ENCODE results near the gene CATSPER3. TPM values are rescaled to one million over a fixed set of nuclear protein-coding genes. Genes with fewer than 3 reads are reported as not detected.

CATSPER3 gene
- total RNA-seq, 1 experiment from 2014 or later: 0.50 TPM

- no peak overlapping the region for H3K9ac ChIP-seq (ENCODE audit: extremely low read depth, insufficient read length, low read length)
- H3K4me1 ChIP-seq (ENCODE audit: insufficient read depth, low read length): no peaks in the 10 kb centered on the region
- Mint-ChIP-seq H3K27me3 (ENCODE audit: low read depth) (peaks cover 92% of the 10 kb centered on the region), H3K4me3 (peak overlapping the region in 1 of 2 experiments; percentile 53; a peak in 2 of 5 replicates), H3K36me3 (ENCODE audit: insufficient read depth in 1 of 3, low read depth in 3 of 3) (no peaks in the 10 kb centered on the region; a peak in 1 of 7 replicates), H3K9me3 (peaks cover 0 to 5% of the 10 kb centered on the region in 2 experiments; a peak in 3 of 5 replicates), H3K27ac (no peak overlapping the region), H3K4me1 (peaks cover 8 to 15% of the 10 kb centered on the region in 2 experiments)
- H2AFZ ChIP-seq (ENCODE audit: low read length): no peak overlapping the region
- no peak overlapping the region for H3K4ac ChIP-seq (ENCODE audit: low read depth, low read length)
- no peaks in the 10 kb centered on the region for H3K79me1 ChIP-seq (ENCODE audit: insufficient read depth, low read depth, low read length, poor library complexity, severe bottlenecking)
- H3K18ac ChIP-seq (ENCODE audit: insufficient read length, low read depth, low read length): no peak overlapping the region
- no peak for TF ChIP-seq CTCF (conservative IDR thresholded peaks at IDR 0.05)
- no peak overlapping the region for H2BK5ac ChIP-seq (ENCODE audit: insufficient read length, low read length)
- H4K91ac ChIP-seq (ENCODE audit: insufficient read length, low read depth, low read length): no peak overlapping the region
- no peak overlapping the region for H3K14ac ChIP-seq (ENCODE audit: insufficient read depth, low read length)
- H3K23me2 ChIP-seq (ENCODE audit: insufficient read length, low read depth, low read length, poor library complexity, severe bottlenecking): peaks cover 10% of the 10 kb centered on the region
- no peak overlapping the region for H4K5ac ChIP-seq (ENCODE audit: insufficient read length, low read depth, low read length)
- peaks cover 91% of the 10 kb centered on the region for H3K27me3 ChIP-seq (ENCODE audit: insufficient read depth, low read length)
- H4K8ac ChIP-seq (replicated peaks; ENCODE audit: insufficient read length, low read depth, low read length): no peak overlapping the region
- H2BK120ac ChIP-seq (ENCODE audit: low read depth, low read length, poor library complexity, severe bottlenecking): no peak overlapping the region
- no peak overlapping the region for H3K56ac ChIP-seq (ENCODE audit: insufficient read length, low read depth, low read length)
- no peaks in the 10 kb centered on the region for H4K20me1 ChIP-seq (ENCODE audit: control insufficient read depth, insufficient read depth, insufficient read length)
- no peak overlapping the region for H2AK5ac ChIP-seq (ENCODE audit: insufficient read length, low read length)
- no CpG with 5 or more reads among the region's 20 CpGs for WGBS (ENCODE audit: extremely low coverage, insufficient read length, low lambda C conversion rate)
- H3K27ac ChIP-seq (ENCODE audit: insufficient read length, low read depth, low read length): no peak overlapping the region
- no peak for DNase-seq
- no peak overlapping the region for H2BK12ac ChIP-seq (ENCODE audit: insufficient read length, low read depth, low read length)
- no peak overlapping the region for H3T11ph ChIP-seq (ENCODE audit: low read length)
- H3K9me3 ChIP-seq (ENCODE audit: control insufficient read depth, low read depth, low read length): no peaks in the 10 kb centered on the region
- no peak overlapping the region for H3K23ac ChIP-seq (ENCODE audit: insufficient read length, low read depth, low read length)
- no peak overlapping the region for H2BK15ac ChIP-seq (ENCODE audit: low read depth, low read length)
- H3K79me2 ChIP-seq (ENCODE audit: insufficient read depth, low read length): no peaks in the 10 kb centered on the region
- no peak overlapping the region for H2BK20ac ChIP-seq (ENCODE audit: low read depth, low read length, poor library complexity, severe bottlenecking)
- H3K4me2 ChIP-seq (ENCODE audit: insufficient read depth, insufficient read length, low read length): no peak overlapping the region
These were observed 70.6 kb downstream of the CATSPER3 start for GRCh38 chr5:135038205-135038812.

Measured in H9 (cell line).